Mesothelial cell of epicardium (in vitro differentiated cells): ENCODE data around the gene RBP3. TPM values are rescaled to one million over a fixed set of nuclear protein-coding genes. Genes with fewer than 3 reads are reported as not detected.

Experiments
- DNase-seq, 2 experiments: peaks; one replicate each; pipeline ENCODE4 v3.0.0; 2021; ENCODE audit warnings: low spot score in 2 of 2; ENCODE audit not compliant: unreplicated experiment in 2 of 2
- H3K27ac Mint-ChIP-seq: 2 replicates; pipeline ENCODE4 v1.8.0; 2021; ENCODE audit warnings: mixed read lengths
- H3K27me3 Mint-ChIP-seq: 2 replicates; pipeline ENCODE4 v1.8.0; 2021; ENCODE audit warnings: low read depth, mixed read lengths
- H3K36me3 Mint-ChIP-seq: 2 replicates; pipeline ENCODE4 v1.8.0; 2021; ENCODE audit warnings: mixed read lengths
- H3K4me1 Mint-ChIP-seq: 2 replicates; pipeline ENCODE4 v1.8.0; 2021; ENCODE audit warnings: mixed read lengths
- H3K4me3 Mint-ChIP-seq: 2 replicates; pipeline ENCODE4 v1.8.0; 2021; ENCODE audit warnings: mild to moderate bottlenecking, moderate library complexity, mixed read lengths
- H3K9me3 Mint-ChIP-seq: 2 replicates; pipeline ENCODE4 v1.8.0; 2021; ENCODE audit warnings: mixed read lengths
- total RNA-seq: library from RNA; stranded (reverse); gene quantifications from 3 replicates; pipeline ENCODE4 v1.2.1, GENCODE V29; 2021
- TF ChIP-seq, protein P1 (sequence below): fragments of 200-600 bp; sonication (generic); IDR thresholded peaks from one replicate; pipeline ENCODE4 v1.5.0; 2021; ENCODE audit warnings: antibody characterized with exemption; ENCODE audit not compliant: unreplicated experiment

RBP3 gene
- total RNA-seq, 1 donor from 2014 or later: not detected

GRCh38 chr10:47339759-47340607, 8.2 kb upstream of the RBP3 start:
- Mint-ChIP-seq H3K27me3 (peaks cover 53% of the 10 kb centered on the region), H3K27ac (no peak overlapping the region), H3K9me3 (no peaks in the 10 kb centered on the region), H3K4me3 (no peak overlapping the region), H3K36me3 (no peaks in the 10 kb centered on the region), H3K4me1 (no peaks in the 10 kb centered on the region)
- TF ChIP-seq, protein P1, sequence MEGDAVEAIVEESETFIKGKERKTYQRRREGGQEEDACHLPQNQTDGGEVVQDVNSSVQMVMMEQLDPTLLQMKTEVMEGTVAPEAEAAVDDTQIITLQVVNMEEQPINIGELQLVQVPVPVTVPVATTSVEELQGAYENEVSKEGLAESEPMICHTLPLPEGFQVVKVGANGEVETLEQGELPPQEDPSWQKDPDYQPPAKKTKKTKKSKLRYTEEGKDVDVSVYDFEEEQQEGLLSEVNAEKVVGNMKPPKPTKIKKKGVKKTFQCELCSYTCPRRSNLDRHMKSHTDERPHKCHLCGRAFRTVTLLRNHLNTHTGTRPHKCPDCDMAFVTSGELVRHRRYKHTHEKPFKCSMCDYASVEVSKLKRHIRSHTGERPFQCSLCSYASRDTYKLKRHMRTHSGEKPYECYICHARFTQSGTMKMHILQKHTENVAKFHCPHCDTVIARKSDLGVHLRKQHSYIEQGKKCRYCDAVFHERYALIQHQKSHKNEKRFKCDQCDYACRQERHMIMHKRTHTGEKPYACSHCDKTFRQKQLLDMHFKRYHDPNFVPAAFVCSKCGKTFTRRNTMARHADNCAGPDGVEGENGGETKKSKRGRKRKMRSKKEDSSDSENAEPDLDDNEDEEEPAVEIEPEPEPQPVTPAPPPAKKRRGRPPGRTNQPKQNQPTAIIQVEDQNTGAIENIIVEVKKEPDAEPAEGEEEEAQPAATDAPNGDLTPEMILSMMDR: no peak
- no peak for DNase-seq

DNA sequence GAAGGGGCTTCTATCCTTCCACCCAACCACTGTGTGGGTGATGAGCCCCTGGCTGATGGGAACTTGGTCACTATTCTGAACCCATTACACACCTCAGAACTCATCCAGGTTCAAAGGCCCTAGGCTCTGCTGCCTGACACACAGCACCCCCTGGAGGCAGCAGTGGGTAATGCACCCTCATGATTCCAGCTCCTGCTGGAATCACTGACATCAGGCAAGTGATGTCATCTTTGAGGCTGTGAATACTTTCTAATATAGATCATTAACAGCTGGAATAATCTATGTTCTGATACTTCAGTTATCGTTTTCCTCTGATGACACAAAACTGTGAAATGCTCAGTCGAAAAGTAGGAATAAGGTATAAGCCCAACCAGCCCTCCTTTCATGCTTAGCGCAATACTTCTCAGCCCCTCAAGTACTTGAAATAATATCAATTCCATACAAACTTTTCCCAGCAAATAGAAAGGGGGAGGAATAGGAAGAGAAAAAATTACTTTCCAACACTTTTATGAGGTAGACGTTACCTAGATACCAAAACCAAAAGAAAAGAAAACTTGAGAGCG, 7.5 kb upstream of the RBP3 start:
- H3K27me3 Mint-ChIP-seq: peaks cover 50% of the 10 kb centered on the region
- H3K4me3 Mint-ChIP-seq: no peak overlapping the region
- no peaks in the 10 kb centered on the region for H3K36me3 Mint-ChIP-seq
- H3K4me1 Mint-ChIP-seq: no peaks in the 10 kb centered on the region
- no peak overlapping the region for H3K27ac Mint-ChIP-seq
- TF ChIP-seq, protein P1: peak; percentile 94
- DNase-seq: peak in 1 of 2 experiments; percentile 75
- H3K9me3 Mint-ChIP-seq: no peaks in the 10 kb centered on the region

DNA sequence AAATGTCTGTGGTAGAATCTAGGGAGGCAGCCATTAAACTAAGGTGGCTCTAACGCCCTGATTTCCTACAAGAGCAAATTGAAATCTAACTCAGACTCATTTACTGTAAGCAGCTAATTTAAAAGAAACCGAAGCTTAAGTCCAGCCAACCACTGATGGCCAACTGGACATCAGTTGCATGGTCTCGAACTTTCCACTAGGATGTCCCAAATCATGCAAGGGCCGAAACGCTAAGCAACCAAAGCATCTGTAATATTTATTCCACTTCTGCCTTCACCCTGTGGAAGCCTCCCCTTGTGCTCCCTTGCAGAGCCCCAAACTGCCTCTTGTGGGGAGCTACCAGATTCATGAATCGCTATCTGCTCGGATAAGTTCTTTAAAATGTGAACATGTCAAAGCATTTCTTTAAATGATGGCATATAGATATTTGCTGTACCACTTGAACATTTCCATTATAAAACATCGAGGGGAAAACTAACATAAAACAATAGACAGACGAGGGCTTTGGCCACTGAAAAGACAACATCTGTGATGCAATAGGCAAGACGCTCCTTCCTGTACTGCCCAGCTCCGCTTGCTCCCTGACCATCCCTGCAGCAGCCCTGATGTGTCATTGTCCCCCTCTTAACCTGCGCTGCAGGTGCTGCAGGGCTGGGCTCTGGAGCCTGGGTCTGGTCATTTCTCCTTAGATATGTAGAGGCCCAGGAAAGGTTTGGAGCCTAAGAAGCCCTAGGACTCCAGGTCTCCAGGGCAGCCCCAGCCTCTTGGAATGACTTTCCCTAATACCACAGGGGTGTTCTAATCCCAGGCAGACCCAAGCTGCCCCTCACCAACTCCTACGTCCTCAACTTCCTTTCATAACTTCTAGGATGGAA, 2.9 kb upstream of the RBP3 start:
- Mint-ChIP-seq H3K9me3 (no peaks in the 10 kb centered on the region), H3K4me1 (peaks cover 6% of the 10 kb centered on the region), H3K27ac (no peak overlapping the region), H3K4me3 (no peak overlapping the region), H3K36me3 (no peaks in the 10 kb centered on the region), H3K27me3 (peaks cover 22% of the 10 kb centered on the region)
- TF ChIP-seq, protein P1: no peak
- DNase-seq: no peak

- TF ChIP-seq, protein P1: no peak
- no peak overlapping the region for H3K27ac Mint-ChIP-seq
- peaks cover 15% of the 10 kb centered on the region for H3K27me3 Mint-ChIP-seq
- DNase-seq: no peak
- H3K9me3 Mint-ChIP-seq: no peaks in the 10 kb centered on the region
- H3K4me3 Mint-ChIP-seq: no peak overlapping the region
- H3K4me1 Mint-ChIP-seq: peaks cover 6% of the 10 kb centered on the region
- no peaks in the 10 kb centered on the region for H3K36me3 Mint-ChIP-seq
Measured at GRCh38 chr10:47346581-47347302, 1.4 kb upstream of the RBP3 start.

DNA sequence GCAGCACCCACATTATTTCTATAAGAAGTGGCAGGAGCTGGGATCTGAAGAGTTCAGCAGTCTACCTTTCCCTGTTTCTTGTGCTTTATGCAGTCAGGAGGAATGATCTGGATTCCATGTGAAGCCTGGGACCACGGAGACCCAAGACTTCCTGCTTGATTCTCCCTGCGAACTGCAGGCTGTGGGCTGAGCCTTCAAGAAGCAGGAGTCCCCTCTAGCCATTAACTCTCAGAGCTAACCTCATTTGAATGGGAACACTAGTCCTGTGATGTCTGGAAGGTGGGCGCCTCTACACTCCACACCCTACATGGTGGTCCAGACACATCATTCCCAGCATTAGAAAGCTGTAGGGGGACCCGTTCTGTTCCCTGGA, 874 bp upstream of the RBP3 start:
- Mint-ChIP-seq H3K27me3 (peaks cover 15% of the 10 kb centered on the region), H3K27ac (no peak overlapping the region), H3K9me3 (no peaks in the 10 kb centered on the region), H3K36me3 (no peaks in the 10 kb centered on the region), H3K4me3 (no peak overlapping the region), H3K4me1 (peaks cover 6% of the 10 kb centered on the region)
- TF ChIP-seq, protein P1: no peak
- DNase-seq: no peak
